ENCODE data around the gene NCAM1. TPM values are rescaled to one million over a fixed set of nuclear protein-coding genes. Genes with fewer than 3 reads are reported as not detected.

Gene NCAM1
- total RNA-seq, 1 donor from 2014 or later, result 3.9 TPM

DNA sequence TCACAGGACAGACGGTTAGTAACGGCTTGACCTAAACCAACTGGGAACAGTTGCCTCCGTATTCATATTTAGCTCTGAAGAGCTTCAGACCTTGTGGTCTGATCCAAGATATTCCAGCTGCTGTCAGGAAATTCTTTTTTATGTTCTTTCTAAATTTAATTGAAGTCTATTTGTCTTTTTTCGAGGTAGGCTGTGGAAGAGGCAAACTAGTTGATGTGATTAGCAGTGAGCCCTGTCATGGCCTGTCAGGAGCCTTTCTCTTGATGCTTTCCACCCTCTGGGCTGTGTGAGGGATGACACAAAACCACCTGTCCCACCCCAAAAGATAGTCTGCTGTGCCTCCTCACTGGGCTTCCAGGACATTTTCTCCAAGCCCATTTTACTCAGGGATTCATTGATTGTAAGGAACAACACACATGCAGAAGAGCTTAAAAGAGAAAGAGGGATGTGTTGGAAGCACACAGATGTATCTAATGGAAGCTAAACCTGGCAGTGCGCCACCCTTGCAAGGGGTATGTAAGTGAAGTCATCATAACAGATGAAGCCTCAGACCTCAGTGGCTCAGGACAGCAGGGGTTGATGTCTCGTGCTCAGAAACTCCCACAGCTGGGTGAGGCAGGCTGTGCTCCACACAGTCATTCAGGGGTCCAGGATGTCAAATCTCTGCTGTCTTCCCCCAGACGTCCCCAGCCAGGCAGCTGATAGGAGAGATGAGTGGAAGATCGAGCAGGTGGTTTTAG lies 170.0 kb downstream of the NCAM1 start:
- DNase-seq (ENCODE audit: low read depth), result no peak

DNA sequence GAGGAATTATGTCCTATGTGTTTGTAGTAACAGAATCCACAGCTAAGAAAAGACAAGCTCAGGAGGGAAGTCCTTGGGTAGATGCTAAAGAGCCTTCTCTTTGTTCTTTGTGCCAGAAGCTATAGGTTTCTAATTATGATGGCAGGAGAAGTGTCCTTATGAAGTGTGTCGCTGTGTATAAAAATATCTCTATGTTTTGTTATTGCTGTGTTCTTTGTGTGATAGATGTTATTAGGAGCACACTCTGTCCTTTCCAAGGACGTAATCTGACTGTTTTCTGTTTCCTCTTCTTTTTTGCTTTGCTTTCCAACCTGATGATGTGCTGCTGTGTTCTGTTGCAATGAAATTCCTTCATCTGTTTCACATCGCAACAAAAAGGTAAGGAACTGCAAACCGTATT lies 171.9 kb downstream of the NCAM1 start:
- no peak for DNase-seq (ENCODE audit: low read depth)

DNA sequence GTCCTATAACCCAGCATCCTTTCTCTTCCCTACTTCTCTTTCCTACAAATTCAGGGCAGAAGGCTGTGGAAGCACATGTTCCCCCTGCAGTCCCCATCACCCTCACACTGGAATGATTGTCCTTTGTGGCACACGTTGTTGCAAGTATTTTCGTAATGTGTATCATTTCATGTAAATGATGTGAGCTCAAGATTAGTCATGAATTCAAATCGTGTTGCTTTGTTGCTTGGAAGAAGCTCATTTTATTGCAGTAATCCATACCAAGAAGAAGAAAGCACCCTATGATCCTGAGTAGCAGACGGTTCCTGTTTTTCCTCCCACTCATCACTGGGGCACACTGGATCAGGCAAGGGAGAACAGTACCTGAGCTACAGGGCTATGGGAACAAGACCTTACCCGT lies 173.4 kb downstream of the NCAM1 start:
- no peak for DNase-seq (ENCODE audit: low read depth)

DNA sequence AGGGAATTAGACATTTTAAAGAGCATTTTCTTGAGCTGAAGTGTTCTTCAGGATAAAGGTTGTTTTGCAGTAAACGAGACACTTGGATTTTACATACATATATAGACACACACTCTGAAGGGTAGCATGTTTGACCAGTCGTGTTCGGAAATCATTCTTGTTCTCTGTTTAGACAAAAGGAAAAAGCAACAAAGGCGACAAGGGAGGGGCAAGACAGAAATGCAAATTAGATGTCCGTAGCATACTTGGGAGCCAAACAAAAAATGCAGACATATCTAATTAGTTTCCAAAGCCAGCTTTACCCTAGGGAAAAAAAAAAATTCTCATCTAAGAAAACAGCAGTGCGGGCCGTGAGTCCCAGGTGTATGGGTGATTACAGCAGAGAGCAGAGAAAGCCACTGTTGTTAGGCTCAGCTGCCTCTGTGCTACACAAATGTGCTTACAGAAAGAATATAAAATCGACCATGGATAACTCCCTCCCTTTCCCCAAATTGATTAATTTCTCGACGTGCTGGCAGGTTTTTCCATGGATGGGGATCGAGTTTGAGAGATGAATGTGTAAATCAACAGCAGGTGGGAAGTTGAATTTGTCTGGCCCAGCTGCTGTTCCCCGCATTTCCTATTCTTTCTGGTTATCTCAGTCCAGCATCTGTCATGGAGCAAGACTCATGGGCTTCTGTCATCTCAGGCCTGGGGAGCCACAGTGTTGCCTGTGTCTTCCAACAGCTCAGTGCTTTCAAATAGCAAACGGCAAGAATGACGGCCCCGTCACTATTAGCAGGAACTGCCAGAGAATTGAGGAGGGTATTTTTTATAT lies 176.7 kb downstream of the NCAM1 start:
- no peak for DNase-seq (ENCODE audit: low read depth)

DNA sequence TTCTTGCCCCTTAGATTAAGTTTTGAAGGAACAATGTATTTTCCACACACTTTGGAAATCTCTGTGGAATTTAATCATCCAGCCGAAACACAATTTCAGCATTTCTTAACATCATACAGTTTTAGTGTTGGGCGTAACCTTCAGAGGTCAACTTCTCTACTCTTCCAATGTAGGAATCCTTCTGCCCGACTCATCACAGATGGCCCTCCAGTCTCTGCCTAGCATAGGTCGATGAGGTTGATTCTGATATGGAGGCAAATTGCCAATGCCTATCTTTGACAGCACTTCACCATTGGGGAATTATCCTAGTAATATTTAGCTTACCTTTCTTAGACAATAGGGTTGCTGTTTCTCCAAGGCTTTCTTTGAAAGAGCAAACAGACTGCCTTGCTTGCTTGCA lies 177.5 kb downstream of the NCAM1 start:
- no peak for DNase-seq (ENCODE audit: low read depth)

DNA sequence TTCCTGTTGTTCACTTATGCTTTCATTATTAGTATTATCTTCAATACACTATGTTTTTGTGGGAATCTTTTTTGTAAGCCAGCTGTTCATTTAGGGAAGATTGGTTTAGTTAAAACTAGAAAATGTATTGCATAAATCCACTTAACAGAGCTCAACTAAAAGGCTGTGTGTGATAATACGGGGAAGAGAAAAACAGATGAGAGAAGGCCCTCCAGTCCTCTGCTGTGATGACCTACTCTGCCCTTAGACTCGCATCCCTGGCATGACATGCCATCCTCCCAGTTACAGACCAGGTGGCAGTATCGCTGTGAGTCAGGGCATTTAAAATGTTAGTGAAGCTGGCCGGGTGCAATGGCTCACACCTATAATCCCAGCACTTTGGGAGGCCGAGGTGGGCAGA lies 179.8 kb downstream of the NCAM1 start:
- no peak for DNase-seq (ENCODE audit: low read depth)

DNA sequence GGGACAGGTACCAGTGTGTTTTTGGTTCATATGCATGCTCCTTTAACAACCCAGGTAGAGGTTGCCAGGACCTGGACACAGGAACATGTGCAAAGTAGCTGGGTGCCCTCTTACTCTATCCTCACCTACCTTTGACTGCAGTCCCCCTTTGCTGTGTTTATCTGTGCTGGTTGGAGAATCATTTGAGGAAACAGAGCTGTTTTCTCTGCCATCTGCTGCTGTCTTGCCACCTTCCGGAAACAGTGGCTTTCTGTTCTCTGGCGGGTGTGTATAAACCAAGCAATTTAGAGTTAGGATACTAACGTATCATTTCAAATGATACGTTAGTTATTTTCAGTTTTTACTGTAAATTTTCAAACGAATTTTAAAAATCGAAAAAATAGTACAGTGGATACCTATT lies 181.3 kb downstream of the NCAM1 start:
- DNase-seq (ENCODE audit: low read depth), result no peak

DNA sequence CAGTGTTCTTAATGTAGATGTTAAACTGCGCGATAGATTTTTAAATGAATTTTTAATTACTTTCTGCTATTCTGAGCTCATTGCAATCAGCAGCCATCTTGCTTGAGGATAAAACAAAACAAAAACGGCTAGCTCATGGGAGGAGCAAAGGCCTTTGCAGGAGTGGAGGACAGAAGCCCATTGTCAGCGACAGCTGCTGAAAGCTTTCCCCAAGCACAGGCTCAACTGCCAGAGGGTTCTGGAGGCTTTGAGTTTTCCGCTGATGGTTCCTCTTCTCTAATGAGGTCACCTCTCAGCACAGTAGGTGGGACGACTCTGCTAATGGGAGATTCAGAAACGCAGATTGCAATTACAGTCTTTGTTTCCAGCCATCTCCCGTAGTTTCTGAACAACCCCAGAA lies 186.0 kb downstream of the NCAM1 start:
- no peak for DNase-seq (ENCODE audit: low read depth)

DNA sequence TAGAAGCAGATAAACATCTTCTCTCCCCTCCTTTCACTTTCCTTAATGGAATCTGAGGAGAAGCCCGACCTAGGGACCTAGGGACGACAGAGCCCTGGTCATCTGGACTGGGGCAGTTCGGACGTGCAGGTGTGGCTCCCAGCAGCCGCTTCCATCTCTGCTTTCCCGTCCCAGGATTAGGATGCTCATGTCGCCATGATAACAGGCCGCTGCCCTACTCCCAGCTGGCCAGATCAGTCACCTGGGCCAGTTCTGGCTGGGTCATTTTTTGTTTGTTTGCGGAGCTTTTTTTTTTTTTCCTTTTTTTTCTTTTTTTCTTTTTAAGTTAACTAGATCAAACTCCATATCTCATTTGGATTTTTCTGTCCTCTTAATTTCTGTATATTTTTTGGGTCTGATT lies 186.9 kb downstream of the NCAM1 start:
- no peak for DNase-seq (ENCODE audit: low read depth)

DNA sequence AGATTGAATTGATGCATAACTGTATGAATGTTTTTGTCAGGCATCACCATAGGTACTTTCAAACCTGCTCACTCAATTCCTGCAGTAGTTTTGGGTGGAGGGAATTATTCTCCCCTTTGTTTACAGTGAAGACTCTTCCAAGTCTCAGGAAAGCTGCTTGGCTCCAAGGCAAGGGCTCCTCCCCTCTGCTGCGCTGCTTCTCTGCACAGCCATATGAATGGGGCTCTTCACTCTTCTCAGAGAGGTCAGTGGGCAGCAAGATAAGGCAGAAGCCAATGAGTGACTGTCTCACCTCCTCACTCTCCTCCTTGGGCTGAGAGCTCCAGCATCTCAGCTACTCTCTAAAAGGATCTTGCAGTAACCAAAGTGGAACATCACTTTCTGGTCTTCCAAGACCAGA lies 187.4 kb downstream of the NCAM1 start:
- no peak for DNase-seq (ENCODE audit: low read depth)

DNA sequence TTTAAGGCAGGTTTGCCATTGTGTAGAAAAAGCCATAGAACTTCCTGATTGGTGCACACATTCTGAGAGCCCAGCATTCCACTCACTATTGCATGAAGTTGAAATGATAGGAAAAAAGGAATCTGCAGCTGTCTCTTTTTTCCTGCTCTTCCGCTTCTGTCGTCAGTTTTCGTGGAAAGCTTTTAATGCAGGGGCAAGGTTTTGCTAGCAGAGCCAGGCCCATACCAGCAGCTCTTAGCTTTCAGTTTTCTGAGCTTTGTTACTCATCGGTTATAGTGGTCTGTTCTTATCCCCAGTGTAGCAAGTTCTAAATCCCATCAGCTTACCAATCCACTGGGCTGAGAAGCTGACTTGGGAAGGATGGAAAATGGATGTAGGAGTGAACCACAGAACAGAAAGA lies 190.3 kb downstream of the NCAM1 start:
- DNase-seq (ENCODE audit: low read depth), result no peak

DNA sequence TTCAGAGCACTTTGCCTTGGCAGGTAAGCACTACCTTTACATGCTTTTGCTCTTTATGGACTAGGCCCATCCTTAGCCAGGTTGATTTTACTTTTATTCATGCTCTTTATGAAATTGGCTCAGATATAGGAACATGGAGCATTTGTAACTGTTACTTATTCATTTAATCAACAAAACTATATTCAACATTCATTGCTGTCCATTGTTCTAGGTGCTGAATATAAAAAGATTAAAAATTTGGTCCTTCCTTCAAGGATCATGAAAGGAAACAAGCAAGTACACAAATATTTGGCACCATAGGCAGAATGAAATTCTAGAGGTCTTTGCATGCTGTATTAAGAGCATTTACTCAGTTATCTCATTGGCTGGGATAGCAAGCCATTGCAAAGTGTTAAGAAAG lies 191.3 kb downstream of the NCAM1 start:
- DNase-seq (ENCODE audit: low read depth), result no peak

DNA sequence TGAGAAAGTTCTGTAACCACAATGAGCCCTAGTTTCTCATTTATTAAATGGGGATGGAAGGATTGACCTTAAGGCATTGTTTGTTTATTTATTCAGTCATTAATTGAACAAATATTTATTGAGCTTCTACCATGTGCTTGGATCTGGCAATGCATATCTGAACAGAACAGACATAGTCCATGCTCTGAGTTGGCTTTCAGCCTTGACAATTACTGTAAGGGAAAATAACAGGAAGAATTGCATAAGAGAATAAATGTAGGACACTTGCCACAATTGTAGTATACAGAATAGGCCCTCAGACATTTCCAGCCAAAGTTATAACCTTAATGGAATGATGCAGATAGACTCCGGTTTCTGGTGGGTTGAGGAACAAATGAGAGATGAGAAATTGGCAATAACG lies 192.6 kb downstream of the NCAM1 start:
- DNase-seq (ENCODE audit: low read depth), result no peak

DNA sequence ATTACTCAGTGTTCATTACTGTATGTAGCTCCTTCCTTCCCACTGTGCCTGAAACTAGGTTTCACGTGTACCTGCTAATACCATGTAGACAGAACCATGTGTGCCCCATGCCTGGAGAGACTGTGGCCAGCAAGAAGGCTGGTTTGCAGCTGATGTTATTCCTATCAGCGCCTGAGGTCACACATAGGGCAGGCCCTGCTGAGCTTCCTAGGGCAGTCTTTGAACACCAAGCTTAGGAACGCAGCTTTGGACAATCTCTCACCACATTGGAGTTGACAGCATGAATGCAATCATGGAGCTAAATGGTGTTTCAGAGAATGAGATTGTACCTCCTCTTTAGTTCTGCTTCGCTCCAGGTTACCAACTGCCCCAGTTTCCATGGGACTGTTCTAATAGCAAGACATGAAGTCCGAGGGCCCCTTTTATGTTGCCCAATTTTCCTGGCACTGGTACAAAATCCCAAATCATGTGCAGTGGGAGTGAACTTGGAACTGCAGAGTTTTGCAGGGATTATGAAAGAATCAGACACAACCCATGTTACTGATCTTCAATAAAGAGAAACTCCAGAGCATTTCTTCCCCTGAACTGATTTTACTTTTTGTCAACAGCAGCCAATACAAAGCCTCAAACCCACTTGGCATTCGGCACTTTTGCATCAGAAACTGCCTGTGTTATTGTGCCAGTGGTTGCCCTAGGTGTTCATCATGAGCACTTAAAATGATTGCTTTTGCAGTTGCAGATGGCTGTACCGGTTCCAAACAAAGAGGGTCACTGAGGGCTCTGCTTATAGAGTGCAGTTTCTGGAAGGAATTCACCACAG lies 199.0 kb downstream of the NCAM1 start:
- no peak for DNase-seq (ENCODE audit: low read depth)

DNA sequence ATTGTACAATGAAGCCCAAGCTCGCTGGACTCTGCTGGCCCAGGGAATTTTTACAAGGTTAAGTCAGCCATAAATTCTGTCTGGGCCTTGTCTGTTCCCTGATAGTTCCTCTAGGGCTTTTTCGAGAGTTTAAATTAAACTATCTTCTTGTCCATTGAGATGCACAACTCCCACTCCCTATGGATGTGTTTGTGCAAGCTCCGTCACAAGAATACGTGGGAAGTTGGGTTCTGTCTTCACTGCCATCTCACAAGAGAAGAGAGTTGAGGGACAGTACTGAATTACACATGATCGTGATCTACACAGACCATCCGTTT lies 199.5 kb downstream of the NCAM1 start:
- no peak for DNase-seq (ENCODE audit: low read depth)

DNA sequence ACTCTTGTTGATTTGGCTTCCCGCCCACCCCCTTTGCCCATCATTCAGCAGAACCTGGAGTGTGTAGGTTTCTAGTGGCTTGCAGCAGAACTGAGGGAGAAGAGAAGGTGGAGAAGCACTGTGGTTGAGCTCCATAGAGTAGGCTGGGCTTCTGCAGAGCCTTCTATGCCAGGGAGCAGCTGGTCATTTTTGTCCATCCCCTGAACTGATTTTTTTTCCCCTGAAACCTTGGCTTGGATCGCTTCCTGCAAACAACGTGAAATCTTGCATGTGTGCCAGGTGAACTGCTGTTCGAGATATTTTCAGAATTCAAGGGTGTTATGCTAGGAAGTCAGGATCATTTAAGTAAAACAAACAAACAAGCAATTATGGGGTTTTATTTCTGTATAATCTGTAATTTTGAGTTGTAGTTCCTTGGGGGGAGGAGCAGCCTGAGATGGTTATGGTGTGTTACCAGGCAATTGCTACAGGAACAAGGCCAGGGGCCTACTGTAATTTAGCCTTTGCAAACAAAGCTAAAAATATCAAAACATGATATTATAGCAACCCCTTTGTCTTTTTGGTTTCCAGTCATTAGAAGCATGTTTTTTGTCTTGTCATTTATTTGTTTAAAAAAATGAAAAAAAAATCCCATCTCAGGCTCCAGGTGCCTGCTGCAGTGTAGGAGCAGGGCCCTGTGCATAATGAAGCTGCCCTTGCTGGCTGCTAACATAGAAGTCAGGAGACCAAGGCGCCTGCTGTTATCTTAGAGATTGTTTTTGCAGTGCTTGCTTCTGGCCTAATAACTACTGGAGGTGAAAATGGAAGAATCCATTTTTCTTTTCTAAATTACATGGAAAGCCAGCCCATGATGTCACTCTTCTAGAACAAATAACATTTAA lies 200.7 kb downstream of the NCAM1 start:
- no peak for DNase-seq (ENCODE audit: low read depth)

DNA sequence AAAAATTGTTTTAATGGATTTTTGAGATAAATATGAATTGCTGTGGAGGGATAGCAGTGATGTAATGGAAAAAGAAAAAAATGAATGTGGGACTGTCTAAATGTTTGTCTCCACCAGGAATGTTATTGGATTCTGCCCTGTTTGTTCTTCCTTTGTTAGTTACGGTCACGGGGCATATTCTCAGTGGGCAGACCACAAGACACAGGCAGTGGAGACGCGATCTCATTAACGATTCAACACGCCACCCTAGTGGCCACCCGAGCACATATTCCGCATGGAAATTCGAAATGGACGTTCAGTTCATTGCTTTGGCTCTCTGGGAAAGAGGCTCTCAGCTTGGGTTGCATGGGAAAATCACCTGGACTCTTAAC lies 201.4 kb downstream of the NCAM1 start:
- DNase-seq (ENCODE audit: low read depth), result no peak

DNA sequence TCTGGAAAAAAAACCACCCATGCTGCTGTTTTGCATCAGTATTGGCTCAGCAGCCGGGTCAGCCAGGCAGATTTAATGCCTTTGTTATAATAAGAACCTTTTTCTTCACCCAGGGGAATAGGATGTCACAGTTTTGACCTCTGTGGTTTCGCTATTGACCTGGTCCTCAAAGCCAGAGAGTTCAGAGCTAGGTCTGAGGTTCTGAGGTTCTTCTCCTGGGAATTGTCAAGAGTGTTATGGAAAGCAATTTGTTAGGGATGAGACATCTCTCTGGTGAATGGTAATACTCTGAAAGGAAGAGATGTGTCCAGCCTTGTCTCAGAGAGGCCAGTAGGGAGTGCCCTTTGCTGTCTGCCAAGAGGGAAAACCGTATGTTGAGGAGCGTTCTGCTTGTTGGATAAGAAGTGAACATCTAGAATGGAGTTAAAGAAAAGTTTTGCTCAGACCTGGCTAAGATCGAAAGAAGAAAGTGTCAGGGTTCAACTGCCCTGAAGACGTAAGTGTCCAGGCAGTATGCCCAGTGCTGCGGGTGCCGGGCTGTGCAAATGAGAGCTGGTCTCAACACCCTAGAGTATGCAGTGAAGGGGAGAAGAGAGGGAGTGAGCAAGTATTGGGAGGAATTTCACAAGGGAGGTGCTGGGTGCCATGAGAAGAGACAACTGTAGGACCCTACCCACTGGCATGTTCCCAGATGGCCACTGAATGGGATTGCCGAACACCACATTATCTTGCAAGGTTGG lies 202.2 kb downstream of the NCAM1 start:
- DNase-seq (ENCODE audit: low read depth), result no peak

DNA sequence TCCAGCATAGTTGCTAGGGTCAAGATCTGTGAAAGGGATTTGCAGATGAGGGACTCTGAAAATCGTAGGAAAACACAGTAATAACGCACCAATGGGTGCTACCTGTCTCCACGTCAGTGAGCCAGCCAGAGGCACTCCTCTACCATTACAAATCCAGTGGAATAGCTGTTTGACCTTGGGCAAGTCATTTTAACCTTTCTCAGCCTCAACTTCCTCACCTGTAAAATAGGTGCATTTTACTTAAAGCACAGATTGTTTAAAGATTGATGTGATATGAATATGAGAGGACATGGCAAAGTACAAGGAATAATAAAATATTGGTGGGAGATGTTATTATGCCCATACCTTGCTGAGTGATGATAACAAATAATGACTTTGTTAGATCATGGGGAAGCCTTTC lies 205.1 kb downstream of the NCAM1 start:
- no peak for DNase-seq (ENCODE audit: low read depth)

DNA sequence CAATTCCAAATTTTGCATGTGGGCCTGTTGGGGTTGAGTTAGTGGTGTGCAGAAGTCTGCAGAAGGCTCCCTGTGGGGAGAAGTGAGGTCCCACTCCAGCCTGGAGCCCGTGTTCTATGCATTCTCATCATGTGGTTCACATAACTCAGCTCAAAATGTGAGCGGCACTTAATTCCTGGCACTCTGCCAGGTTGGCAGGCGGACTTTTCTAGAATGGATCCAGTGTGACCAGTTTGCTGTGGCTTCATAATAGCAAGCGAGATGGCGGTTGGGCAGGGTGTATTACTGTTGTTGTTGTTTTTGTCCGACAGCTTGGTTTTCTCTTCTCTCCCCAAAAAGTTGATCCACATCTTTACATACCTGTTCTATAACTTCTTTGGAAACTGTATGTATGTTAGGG lies 206.4 kb downstream of the NCAM1 start:
- no peak for DNase-seq (ENCODE audit: low read depth)

Data from renal cortical epithelial cell (primary cell).